ENCODE data around the gene DLK1.

DLK1 gene

DNA sequence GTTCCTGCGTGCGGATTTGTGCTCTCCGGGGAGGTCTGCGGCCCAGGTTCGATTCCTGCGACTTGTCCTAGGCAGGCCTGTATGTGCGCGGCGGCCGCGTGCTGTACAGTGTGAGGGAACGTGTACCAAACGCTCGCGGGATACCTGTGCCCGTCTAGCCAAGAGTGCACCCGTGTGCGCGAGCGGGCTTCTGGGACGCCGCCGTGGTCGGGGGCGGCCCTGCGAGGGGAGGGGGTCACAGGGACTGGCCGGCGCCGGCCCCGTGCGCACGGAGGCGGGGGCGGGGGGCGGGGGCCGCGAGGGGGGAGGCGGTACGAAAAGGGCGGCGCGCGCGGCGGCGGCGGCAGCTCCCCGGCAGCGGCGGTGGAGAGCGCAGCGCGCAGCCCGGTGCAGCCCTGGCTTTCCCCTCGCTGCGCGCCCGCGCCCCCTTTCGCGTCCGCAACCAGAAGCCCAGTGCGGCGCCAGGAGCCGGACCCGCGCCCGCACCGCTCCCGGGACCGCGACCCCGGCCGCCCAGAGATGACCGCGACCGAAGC is at the start of gene DLK1:
Gene DLK1 (plus strand): TSS at position 343 of the 536 bp plus-strand sequence. CDS start 177 bp downstream, at position 520.
- DNase-seq: no peak

DNA sequence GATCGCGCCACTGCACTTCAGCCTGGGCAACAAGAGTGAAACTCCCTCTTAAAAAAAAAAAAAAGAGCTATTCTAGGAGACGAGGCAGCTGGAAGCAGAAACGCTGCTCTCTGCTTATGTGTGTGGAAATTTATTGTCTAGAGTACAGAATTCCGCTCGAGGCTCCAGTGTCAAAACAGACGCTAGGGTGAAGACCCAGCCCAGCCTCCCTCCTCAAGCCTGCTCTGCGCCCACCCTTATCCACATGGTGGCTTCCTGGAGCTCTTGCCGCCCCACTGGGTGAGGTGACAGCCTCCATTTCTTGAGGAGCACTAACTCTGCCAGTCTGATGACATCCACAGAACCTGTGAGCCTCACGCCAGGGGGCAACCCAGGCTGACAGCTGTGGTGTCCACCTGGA is 49.5 kb upstream of the DLK1 start:
- DNase-seq: no peak

DNA sequence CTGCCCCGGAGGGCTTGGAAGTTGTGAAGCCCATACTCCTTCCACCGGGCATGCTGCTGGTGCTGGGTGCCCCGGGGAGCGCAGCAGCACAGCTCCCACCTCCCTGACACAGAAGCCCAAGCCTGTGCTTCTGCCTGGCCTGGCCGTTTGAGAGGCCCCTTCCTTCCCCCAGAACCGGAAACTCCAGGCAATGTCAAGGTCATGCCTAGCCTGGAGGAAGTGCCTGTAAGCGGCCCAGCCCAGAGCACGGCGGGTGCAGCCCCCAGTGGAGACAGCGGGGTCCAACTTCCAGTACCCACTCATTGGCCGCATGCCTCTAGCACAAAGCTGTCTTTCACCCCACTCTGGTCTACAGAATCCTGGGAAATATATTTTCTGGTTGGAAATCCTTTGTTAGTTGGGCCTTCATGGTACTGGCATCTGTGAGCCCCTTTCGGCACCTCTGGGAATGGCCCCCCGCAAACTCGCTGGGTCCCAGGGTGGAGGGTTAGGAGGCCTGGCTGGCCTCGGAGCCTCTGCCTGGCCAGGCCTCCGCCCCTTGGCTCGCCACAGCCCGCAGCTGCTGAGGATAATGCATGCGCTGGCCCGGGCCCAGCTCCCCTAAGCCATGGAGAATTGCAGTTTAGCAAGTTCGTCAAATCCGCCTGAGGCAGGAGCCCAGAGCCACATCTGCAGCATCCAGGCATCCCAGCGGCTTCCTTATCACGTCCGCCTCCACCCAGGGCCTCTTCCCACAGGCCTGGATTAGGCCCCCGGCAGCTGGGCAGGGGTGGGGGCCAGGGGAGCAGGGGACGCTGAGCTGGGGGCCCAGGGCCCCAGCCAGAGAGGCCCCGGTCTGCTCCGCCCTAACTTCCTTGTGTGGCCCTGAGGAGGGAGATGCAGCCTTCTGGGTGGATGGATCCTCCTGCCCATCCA is 48.9 kb upstream of the DLK1 start:
- DNase-seq: no peak

DNA sequence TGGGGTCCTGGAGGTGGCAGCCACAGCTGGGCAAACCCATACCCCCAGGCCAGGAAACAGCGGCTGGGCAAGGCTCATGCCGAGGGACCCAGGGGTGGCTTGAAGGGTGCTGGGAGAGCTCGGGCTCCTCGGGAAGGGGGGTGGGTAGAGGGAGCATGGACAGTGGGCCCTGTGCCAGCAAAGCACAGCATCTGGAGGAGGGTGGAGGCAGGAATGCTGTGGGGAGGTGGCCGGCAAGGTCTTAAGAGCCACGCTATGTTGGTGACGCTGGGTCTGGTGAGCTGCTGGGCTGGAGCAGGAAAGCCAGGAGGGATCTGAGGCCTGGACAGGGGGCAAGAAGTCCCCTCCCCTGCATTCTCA is 48.2 kb upstream of the DLK1 start:
- no peak for DNase-seq

DNA sequence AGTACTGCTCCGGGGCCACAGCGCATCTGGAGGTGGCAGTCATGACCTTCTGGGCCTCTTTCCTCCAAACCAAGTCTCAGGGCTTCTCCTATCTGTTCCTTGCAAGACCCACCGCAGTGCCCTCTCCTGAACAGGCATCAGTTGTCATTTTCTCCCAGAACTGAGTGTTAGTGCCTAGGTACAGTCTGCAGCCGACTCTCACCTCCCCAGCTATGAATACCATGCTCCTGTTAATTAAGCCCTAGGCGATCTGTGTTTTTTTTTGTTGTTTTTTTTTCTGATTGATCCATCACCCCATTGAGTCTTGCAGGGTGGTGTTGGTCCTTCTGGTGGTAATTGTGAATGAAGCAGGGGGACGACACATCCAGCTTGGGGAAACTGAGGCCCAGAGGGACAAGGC is 47.5 kb upstream of the DLK1 start:
- DNase-seq: no peak

DNA sequence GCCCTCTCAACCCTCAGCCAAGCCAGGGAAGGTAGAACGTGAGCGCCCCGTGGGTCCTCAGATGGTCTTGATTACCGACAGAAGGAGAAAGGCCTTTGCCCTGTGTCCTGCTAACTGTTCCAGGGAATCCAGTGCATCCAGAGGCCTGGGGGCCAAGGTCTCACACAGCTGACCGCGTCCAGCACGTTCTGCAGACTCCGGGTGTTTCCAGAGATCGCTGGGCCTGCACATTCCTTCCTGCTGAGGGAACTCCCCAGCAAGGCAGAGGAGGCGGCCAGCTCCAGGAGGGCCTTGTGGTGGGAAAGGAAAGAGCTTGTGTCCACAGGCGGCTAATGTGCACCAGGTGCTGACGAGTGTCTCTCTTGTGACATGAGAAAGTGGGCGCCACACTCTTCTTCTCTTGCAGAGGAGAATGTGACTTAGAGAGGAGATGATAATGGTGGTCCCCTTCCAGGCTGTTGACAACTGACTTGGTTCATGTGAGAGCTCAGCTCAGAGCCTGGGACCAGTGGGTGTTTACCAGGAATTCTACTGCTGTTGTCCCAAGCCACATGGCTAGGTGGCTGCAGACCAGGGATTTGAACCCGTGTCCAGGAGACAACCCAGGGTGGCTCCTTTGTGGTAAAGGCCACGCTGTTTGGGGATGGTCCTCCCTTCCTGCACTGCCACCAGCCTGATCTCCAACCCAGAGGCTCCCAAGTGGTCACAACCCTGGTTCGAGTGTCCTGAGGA is 46.8 kb upstream of the DLK1 start:
- no peak for DNase-seq

DNA sequence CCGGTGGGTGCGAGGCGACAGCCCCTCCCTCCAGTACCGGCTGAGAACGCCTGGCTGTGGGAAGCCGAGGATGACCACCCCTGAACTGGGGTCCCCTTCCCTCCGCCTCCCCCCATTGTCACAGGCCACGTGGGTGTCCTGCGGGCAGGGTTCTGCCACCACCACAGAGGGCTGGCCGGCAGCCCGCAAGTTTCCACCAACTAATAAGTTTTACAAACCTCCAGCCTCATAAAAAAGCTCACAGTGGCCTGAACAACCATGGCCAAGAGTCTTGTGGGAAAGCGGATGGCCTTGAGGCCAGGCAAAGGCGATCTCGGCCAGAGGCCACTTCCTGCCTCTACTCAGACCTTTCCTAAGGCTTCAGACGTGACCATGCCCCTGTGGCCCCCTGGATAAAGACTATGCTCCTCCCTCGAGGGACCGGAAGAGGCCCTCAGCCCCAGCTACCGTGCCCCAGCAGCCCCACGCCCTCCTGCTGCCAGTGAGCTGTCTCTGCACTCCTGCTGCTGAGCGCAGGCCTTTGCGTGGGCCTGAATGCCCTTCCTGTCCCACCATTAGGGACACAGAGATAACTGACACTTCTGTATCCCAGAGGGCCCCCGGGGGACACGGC is 46.1 kb upstream of the DLK1 start:
- no peak for DNase-seq

DNA sequence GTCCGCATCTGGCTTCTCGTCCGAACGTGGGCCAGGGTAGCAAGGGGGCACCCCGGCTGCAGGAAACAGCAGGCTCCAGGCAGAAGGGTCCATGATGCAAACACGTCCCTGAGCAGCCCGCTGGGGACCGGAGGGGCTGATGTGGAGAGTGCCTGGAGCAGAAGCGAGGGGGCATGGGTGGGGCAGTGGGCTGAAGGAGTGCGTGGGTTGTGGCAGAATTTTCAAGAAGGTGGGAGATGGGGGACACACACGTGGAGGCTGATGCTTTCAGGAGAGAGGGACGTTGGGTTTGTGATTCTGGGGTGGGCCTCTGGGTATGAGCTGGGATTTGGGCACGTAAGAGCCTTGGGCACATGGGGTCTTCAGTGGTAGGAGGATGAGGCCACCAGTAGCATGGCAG is 45.6 kb upstream of the DLK1 start:
- DNase-seq: no peak

DNA sequence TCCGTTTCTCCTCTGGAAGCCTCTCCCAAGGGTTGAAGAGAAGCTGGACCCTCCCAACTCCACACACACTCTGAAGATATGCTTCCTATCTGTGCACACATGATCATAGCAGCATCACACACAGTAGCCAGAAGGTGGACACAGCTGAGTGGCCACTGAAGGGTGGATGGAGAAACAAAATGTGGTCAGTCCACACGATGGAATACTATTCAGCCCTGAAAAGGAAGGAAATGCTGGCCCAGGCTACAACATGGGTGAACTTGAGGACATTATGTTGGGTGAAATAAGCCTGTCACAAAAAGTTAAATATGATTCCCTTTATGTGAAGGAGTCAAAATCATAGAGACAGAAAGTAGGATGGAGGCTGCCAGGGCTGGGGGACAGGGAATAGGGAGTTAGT is 43.9 kb upstream of the DLK1 start:
- no peak for DNase-seq

DNA sequence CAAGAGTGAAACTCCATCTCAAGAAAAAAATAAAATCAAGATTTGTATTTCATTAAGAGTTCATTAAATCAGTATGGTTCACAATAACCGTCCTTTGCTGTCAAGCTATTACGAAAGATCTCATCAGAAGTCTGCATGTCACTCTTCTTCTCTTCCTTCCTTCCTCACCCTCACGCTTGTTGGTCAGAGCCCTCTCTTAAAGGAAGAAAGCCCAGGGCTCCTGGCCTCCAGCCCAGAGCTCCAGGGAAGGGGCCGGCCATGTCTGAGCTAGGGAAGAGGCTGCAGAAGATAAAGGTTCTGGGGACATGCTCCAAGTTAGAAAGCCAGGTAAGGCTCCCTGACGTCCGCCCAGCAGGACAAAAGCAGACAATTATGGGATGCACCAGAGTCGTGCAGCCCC is 43.1 kb upstream of the DLK1 start:
- DNase-seq: no peak

DNA sequence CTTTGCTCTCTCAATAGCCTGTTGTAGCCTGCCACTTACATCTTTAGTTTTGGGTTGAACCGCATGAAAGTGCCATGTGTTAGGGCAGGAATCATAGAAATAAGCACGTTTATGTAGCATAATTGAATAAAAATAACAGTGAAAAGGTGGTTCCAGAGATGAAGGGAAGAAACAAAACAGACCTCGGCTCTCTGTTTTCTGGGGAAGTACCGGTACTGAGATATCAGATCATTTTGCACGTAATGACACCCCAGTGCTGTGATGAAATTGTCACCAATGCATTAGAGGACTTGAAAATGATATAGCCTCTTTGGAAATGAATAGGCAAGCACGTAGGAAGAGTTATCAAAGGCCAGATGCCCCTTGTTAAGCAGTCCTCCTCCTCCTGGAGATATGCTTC is 42.5 kb upstream of the DLK1 start:
- DNase-seq: no peak

DNA sequence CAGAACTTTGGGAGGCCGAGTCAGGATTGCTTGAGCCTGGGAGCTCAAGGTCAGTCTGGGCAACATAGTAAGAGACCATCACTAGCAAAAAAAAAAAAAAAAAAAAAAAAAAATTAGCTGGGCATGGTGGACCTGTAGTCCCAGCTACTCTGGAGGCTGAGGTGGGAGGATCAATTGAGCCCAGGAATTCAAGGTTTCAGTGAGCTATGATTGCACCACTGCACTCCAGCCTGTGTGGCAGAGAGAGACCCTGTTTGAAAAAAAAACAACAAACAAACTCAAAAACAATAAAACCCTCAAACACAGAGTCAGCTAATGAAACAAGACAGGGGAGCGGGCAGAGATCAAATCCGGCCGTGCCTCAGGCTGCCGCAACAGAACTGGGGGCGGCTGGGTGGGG is 41.7 kb upstream of the DLK1 start:
- no peak for DNase-seq

DNA sequence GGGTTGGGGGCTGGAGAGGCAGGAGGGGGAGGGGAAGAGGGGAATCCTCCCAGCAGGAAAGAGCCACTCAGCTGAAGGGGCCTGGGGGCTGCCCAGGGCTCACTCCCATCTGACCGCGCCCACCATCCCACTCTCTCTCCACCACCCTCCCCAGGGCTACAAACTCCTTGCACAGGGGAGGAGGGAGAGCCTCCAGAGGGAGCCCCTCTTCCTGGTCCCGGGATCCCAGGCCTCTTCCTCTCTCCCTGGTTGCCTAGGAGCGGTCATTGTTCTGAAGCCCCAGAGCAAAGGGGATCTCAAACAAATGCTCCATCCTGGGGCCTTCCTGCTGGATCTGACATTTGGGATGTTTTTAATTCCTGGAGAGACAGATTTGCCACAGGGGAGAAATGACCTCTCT is 39.8 kb upstream of the DLK1 start:
- no peak for DNase-seq

DNA sequence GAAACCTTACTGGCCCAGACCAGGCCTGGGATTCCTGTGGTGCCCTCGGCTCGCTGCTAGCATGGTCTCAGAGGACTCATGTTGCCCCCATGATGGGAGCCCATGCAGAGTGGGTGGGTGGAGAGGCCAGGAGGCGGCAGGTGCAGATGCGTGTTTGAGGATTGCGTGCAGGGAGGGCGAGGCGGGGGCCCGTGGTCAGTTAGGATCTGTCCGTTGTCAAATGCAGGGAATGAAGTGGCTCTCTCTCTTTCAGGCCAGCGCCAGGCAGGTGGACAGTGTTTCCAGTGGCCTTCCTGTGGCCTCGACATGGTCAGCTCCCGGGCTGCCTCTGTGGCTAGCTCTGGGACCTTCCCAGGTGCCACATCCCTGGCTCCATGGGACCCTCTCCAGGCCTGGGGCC is 39.3 kb upstream of the DLK1 start:
- no peak for DNase-seq

DNA sequence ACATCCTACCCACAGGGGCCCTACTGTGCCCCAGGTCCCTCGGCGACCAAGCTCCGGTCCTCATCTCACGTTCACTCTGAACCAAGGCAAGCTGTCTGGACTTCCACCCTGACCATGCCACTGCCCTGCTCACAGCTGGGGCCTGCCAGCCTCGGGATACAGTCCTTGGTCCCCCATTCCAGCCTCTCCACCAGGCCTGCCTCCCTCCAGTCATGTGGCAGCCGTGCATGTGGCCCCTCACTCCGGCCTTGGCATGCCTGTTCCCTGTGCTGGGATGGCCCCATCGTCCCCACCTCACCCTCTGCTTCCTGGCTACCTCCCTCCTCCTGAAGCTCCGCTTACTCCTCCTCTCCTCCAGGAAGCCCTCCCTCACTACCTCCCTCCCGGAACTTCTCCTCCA is 38.6 kb upstream of the DLK1 start:
- DNase-seq: no peak

DNA sequence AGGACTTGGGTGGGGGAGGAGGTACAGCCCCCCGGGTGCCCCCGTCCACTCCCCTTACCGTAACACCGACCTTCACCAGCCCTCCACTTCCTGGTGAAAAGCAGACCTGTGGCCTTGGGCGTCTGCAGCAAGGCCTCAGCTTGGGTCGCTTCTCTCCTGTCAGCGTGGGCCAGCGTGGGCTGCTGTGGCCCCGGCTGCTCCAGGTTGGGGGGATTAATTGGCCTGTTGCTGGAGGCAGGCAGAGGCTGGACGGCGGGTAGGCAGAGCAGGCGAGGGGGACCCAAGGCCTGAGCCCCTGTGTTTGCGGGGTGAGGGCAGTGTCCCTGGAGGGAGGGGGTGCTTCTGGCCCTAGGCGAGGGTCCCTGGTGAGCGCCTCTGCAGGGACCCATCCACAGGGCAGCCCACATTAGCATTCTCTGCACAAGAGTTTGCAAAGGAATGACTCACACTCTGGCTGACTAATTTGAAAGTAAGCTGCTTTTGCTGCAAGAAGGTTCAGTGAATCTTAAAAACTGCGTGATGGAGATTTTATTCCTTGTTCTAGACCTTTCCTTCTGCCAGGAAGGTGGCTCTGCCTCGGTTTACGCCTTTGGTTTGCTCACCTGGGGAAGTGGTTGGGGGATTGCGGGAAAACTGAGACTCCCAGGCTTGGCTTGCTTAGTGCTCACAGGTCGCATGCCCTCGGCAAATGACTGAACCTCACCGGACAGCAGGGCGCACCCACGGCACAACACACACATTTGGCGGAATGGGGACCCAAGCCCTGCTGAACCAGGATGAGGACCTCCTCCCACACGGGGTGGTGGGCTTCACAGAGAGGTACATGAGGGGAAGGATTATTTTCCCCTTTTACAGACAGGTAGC is 37.9 kb upstream of the DLK1 start:
- no peak for DNase-seq

DNA sequence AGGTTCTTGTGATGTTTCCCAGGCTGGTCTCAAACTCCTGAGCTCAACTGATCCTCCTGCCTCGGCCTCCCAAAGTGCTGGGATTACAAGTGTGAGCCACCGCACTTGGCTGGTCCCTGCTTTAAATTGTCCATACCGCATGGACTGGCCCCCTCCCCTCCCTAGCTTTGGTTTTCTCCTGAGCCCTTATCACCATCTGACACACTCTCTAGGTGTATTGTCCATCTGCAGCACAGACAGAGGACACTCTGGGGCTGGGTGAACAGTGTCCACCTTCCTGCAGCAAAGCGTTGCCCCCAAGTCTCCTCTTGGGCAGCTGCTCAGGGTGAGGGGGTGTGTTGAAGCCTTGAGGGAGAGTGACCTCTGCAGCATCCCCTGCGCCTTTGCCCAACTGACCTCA is 36.0 kb upstream of the DLK1 start:
- DNase-seq: no peak

DNA sequence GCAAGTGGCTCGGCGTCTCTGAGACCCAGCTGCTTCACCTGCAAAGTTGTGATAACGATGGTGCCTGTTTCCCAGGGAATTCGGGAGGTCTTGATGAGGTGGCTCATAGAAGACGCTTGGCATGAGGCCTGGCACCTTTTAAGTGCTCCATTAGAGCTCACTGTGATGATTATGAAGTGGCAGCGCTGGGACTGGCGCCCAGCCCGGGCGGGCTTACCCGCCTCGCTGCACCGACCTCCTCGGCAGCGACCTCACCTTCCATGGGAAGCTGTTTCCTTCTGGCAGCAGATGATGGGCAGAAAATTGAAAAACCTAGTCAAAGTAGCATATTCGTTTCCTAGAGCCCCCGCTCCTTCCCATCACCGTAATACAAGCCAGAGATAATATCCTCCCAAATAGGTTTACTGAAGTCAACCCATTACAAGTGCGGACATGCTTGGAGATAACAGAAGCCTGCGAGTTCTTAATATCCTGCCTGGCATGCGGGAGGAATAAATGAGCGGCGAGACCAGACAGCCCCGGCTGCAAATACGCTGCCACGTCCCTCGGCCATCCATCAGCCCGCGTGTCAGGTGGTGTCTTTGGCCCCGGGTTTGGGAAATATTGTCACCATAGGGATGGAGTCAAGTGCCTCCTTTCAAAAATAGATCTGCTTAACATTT is 35.2 kb upstream of the DLK1 start:
- DNase-seq: no peak

DNA sequence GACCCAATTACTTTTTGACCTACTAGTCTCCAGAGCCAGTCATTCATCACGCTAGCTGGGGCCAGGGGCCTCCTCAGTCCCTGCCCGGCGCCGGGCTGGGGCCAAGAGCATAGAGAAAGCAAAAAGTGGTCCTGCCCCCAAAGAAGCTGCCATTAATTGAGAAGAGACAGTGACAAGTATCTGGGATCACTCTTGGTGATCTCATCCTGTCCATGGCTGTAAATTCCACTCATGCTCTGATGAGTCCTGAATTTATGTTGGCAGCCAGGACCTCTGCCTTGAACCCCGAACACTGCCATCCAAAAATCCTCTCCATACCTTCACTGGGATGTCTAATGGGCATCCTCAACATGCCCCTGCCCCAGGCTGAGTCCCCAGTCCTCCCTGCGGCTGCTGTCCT is 34.4 kb upstream of the DLK1 start:
- DNase-seq: no peak

DNA sequence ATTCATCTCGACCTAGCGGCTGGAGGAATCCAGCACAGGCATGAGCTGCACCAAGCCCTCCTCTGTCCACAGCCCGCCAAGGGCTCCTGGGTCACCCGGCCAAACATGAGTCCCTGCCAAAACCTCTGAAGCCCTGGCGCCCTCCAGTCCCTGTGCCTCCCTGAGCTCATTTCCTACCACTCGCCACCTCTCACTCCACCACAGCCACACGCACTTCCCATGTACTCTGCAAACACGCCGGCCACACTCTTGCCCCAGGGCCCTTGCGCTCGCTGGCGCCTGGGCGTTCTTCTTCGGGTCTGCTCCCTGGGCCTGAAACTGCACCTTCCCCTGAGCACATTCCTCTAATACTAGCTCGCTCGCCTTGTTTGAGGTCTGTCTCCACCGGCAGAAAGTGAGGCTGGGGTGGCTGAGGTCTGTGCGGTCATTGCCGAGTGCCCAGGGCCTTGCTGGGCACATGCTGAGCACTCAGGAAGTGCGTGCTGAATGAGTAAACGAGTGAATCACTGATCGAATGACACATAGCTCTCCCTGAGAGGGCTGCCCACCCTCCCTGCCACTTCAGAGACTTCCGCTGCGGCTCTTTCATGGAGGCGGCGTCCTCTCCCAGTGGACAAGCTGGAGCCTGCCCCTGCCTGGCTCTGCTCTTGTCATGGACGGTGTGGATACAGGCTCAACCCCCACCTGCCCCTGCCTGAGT is 33.7 kb upstream of the DLK1 start:
- DNase-seq: no peak

DNA sequence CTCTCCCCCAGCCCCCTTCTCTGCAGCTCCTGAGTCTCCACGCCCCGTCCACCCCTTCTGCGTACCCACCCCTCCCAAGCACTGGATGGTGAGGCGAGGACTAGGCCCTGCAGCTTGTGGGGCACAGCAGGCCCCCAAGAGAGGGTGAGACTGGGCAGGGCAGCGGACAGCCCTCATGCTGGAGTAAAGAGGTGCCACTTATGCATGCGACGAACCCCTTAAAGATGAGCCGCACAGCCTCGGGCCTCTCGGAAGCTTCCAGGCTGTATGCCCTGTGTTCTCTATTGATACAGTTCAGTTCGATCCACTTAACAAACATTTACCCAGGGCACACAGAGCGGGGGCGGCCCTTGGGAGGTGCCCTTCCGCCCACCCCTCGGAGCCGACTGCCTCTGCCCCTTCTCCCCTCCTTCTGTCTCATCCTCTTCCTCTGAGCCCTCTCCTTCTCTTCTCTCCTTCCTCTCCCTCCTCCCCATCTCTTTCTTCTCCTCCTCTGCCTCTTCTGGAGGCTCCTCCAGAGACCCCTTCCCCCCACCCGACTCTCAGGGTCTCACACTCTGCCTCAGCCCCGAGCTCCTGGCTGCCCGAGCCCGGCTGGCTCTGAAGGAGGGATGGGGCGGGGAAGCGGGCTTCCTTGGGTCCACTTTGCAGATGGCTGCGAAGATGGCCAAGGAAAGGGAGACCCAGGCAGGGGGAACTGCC is 32.7 kb upstream of the DLK1 start:
- DNase-seq: no peak
